Measurements from ENCODE around the gene DACH2.

DACH2 gene

DNA sequence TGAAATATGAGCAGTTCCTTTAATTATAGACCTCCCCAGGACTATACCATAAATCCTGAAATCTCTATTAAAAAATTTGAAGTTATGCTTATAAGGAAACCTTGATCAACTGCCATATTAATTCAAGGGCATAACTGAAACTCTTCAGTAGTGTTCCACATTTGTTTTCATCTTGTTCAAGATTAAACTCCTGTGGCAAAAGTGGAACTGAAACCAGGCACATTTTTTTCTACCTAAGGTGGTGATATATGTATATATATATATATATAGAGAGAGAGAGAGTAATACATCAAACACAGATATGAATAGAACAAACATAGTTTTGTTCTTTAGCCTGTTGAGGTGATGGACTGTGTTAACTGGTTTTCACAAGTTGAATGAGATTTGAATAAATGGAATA is 287.9 kb downstream of the DACH2 start:
- DNase-seq (ENCODE audit: low read depth) = no peak

DNA sequence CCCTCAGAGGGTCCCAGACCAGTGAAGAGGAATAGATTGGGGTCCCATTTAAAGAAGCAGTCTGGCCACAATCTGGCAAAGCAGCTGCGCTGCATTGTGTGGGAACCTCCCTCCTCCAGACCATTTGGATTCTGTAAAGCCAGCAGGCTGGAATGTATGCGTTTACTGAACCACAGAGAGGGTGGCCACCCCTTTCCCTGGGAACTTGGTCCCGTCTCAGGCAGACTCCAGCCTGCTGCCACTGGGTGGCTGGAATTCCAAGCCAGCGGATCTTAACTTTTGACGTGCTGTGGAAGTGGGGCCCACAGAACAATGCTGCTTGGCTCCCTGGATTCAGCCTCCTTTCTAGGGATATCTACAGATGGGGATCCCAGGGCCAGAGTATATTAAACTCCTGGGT is 307.2 kb downstream of the DACH2 start:
- no peak overlapping the region for H3K4me3 ChIP-seq (ENCODE audit: low read length)
- no peak for DNase-seq (ENCODE audit: low read depth)
- TF ChIP-seq, protein P1, sequence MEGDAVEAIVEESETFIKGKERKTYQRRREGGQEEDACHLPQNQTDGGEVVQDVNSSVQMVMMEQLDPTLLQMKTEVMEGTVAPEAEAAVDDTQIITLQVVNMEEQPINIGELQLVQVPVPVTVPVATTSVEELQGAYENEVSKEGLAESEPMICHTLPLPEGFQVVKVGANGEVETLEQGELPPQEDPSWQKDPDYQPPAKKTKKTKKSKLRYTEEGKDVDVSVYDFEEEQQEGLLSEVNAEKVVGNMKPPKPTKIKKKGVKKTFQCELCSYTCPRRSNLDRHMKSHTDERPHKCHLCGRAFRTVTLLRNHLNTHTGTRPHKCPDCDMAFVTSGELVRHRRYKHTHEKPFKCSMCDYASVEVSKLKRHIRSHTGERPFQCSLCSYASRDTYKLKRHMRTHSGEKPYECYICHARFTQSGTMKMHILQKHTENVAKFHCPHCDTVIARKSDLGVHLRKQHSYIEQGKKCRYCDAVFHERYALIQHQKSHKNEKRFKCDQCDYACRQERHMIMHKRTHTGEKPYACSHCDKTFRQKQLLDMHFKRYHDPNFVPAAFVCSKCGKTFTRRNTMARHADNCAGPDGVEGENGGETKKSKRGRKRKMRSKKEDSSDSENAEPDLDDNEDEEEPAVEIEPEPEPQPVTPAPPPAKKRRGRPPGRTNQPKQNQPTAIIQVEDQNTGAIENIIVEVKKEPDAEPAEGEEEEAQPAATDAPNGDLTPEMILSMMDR (conservative IDR thresholded peaks at IDR 0.05; ENCODE audit: low read depth, low read length) = no peak

More for the DNA sequence above, 287.9 kb downstream of the DACH2 start:
- TF ChIP-seq, protein P1 (conservative IDR thresholded peaks at IDR 0.05; ENCODE audit: low read depth, low read length) = no peak
- no peak overlapping the region for H3K4me3 ChIP-seq (ENCODE audit: low read length)

DNA sequence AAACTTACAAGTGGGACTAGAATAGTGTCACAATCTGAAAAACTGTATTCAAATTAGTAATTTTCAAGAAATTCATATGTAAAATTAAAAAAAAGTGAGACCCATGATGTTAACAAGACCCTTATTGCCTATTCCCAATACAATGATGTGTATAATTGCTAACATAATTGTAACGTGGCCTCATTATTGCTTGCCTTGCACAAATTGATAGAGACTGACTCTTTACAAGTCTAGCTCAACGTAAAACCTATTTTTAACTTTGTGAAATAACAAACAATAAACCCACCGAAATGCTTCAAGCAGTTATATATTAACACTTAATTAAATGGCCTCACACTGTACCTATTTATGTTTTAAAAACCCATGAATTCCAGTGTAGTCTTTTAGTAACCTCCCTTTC is 312.5 kb downstream of the DACH2 start:
- TF ChIP-seq, protein P1 (conservative IDR thresholded peaks at IDR 0.05; ENCODE audit: low read depth, low read length) = no peak
- H3K4me3 ChIP-seq (ENCODE audit: low read length) = no peak overlapping the region
- no peak for DNase-seq (ENCODE audit: low read depth)

DNA sequence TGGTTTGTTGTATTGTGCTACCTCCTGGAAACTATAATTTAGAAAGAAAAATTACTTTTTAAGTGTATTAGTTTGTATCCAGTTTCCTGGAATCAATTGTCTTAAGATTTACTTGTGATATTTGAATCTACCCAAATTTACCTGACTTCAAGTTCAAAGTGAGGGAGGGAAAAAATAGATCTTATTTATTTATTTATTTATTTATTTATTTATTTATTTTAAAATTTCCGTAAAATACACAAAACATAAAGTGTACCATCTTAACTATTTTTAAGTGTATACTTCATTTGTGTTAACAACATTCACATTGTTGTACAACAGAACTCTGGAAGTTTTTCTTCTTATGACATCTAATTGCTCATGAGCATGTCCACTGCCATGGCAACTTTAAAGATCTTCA is 356.0 kb downstream of the DACH2 start:
- TF ChIP-seq, protein P1 (conservative IDR thresholded peaks at IDR 0.05; ENCODE audit: low read depth, low read length) = no peak
- no peak for DNase-seq (ENCODE audit: low read depth)
- H3K4me3 ChIP-seq (ENCODE audit: low read length) = no peak overlapping the region

DNA sequence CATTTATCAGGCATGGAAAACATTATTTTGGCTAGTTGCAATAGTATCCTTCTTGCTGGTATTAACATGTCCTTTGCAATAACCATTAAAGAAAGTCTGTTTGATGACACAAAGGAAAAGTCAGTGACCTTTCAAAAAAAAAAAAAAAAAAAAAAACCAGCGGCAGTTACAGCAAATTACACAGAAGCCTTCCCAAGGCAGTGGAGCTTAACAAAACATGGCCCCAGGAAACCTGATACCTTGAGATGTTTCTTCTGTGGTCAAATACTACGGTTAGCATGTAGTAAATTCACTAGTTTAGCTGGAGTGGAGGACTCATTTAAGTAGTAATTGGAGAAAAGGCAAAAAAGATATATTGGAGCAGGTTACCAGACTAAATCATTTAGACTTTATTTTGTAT is 359.1 kb downstream of the DACH2 start:
- TF ChIP-seq, protein P1 (conservative IDR thresholded peaks at IDR 0.05; ENCODE audit: low read depth, low read length) = no peak
- H3K4me3 ChIP-seq (ENCODE audit: low read length) = no peak overlapping the region
- DNase-seq (ENCODE audit: low read depth) = no peak

DNA sequence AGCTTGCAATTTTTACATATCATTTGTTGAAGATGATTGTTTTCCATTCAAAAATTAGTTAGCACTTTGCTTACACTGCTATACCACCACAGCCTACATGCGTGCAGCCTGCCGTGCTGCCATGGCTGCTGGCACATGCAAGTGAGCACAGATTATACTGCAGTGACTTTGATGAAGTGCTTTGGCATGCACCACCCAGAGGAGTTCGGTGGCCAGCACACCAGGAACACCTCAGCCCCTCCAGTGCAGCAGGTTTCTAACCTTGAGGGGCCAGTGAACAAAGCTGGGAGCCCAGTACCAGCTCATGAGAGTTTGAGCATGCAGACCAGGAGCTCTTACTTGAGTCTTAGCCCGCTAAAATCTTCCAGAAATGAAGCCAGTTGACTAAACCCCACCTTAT is 431.5 kb downstream of the DACH2 start:
- DNase-seq (ENCODE audit: low read depth) = no peak
- TF ChIP-seq, protein P1 (conservative IDR thresholded peaks at IDR 0.05; ENCODE audit: low read depth, low read length) = no peak
- H3K4me3 ChIP-seq (ENCODE audit: low read length) = no peak overlapping the region

DNA sequence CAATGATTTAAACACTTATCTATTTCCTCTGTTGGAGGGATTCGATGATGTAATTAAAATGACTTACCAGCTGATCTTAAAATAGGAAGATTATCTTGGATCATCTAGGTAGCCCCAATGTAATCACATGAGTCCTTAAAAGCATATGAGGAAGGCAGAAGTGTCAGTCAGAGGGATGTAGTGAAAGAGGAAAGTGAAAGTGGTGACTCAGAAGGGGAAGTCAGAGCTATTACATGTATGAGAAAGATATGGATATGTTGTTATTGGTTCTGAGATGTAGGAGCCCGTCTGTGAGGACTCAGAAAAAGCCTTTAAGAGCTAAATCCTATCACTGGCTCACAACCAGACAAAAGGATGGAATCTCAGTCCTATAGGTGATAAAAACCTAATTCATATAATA is 456.4 kb downstream of the DACH2 start:
- no peak overlapping the region for H3K4me3 ChIP-seq (ENCODE audit: low read length)
- TF ChIP-seq, protein P1 (conservative IDR thresholded peaks at IDR 0.05; ENCODE audit: low read depth, low read length) = no peak
- DNase-seq (ENCODE audit: low read depth) = no peak

Measured in retinal pigment epithelial cell (primary cell).